NCI-H2107 treated with DMSO at 0.1 percent for 48 hours (cell line): ENCODE data around the gene SSRP1.
A peak's percentile ranks its signal among the peaks of the same experiment; 100 is the strongest.
"Not testable (repeated sequence)": the region's sequence is repeated elsewhere in the genome, so short reads cannot be mapped to it uniquely, and the experiment has no call there.

Source experiments
- DNase-seq: peaks from one replicate; lab custom pipeline; 2025; ENCODE audit not compliant: unreplicated experiment; lab: John Stamatoyannopoulos, UW

Gene SSRP1

DNA sequence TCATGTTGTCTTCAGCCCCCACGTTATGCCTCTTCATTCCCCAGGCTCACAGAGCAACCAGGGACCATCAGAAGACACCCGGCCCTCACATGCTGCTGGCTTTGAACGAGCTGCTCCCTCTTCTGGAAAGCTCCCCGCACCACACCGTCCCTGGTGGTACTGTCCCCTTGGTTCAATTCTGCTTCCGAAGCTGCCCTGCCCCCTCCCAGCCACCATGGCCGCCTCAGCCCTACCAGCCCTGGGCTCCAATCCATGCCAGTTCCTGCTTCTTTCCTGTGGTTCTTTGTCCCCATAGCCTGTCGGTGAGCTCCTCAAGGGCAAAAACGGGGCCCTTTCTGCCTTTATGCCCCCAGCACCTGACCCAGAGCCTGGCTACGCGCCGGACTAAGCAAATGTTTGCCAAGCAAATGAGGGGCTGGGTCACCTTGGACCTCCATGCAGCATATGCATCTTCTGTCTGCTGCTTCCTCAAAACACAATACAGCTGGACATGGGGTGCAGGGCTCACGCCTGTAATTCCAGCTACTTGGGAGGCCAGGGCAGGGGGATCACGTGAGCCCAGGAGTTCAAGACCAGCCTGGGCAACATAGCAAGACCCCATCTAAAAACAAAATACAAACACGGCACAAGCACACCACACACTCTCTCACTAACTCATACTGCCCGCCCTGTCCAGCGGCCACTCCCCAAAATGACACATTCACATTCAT is 32.3 kb downstream of the SSRP1 start:
- no peak for DNase-seq

GRCh38 chr11:57302489-57302888 is 33.2 kb downstream of the SSRP1 start:
- no peak for DNase-seq

GRCh38 chr11:57301711-57302423 is 33.8 kb downstream of the SSRP1 start:
- DNase-seq: no peak

DNA sequence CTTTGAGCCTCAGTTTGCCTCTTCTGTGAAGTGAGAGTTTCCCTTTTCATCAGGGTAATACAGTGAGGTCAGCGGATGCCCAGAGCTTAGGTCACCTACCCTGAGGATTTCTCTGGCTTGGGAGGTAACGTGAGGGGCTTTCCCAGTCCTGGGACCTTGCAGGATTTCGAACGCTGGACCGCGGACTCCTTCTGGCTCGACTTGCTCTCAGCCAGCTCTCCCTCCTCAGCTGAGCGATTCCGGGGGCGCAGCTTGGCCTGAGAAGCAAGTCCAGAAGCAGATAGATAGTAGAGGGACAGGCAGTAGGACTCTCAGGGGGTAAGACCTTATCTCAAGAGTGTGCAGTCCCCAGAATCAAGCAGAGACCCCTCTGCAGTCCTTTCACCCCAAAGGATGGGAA is 34.9 kb downstream of the SSRP1 start:
- no peak for DNase-seq

DNA sequence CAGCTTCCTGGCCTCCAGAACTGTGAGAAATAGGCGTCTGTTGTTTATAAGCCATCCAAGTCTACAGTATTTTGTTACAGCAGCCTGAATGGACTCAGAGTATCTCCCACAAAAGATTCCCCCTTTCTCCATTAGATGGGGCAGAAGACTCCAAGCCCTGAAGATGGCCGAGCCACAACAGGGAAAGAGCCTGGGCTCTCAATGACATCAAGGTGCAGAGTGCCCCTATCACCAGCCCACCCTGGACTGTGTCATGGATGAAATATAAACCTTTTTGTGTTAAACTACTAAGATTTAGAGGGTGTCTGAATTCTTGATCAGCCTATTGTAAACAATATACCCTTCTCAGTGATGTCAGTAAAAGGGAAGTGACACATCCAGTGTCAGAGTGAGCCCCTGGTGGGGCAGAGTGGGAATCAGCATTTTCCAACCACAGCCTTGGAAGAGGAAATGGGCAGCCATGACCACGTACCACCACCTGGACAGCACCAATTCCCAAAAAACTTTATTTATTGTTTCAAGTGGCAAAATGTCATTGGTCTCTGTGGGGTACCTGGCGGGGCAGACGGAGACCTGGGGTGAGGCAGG is 36.4 kb downstream of the SSRP1 start:
- DNase-seq: no peak

- no peak for DNase-seq
Measured at GRCh38 chr11:57297221-57297620, 38.5 kb downstream of the SSRP1 start.

DNA sequence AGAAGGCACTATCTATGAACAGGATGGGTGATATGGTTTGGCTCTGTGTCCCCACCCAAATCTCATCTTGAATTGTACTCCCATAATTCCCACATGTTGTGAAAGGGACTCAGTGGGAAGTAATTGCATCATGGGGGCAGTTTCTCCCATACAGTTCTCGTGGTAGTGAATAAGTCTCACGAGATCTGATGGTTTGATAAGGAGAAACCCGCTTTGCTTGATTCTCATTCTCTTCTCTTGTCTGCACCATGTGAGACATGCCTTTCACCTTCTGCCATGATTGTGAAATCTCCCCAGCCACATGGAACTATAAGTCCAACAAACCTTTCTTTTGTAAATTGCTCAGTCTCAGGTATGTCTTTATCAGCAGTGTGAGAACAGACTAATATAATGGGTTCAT is 39.5 kb downstream of the SSRP1 start:
- not testable (repeated sequence) for DNase-seq

DNA sequence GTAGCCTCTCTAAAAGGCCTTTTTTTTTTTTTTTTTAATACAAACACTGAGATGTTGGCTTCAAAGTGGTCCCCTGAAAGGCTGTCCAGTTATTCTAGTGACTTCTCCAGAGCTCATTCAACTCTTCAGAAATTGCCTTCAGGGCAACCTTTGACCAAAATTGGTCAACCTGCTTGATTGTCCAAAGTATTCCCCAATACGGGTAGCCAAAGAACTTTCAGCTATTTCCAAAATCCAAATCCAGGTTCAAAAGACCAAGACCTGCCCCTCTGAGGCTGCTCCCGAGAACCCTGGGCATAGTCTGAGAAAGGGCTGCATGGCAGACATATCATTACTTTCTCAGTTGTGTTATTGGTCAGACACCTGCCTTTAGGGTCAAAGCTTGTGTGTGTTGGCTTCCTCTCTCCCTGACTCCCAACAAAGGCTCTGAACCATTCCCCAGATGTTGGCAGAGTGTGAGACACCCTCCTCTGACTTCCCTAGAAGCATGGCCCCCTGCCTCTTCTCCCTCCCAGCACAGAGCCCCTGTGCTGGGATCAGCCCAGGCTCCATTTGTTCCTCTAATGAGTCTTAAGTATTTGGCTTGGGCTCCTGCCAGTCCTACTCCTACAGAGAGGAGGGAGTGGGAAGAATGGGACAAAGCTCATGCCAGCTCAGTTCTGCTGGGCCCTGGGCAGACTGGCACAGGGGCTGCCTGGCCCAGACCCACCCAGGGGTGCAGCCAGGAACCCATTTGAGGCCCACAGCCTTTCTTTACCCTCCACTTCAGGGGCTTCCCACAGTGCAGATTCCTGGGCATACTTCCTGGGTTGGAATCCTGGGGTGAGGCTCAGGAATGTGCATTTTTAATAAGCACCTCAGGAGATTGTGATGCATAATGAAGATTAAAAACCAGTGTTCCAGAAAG is 41.2 kb downstream of the SSRP1 start:
- peak; percentile 26 for DNase-seq

DNA sequence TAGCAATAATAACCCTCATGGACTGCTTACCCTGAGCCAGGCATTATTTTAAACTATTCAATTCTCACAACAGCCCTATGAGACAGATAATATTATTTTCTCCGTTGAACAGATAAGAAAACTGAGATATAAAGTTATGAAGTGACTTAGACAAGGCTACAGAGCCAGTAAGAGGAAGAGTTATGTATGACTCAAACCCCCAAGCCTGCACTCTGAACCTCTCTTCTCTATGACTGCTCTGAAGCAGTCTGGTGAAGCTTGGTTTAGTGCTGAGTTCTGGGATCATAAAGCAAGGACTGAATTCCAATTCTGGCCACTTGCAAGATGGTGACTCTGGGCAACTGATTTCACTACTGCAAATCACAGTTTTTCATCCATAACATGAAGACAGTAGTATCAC is 45.4 kb downstream of the SSRP1 start:
- DNase-seq: no peak

DNA sequence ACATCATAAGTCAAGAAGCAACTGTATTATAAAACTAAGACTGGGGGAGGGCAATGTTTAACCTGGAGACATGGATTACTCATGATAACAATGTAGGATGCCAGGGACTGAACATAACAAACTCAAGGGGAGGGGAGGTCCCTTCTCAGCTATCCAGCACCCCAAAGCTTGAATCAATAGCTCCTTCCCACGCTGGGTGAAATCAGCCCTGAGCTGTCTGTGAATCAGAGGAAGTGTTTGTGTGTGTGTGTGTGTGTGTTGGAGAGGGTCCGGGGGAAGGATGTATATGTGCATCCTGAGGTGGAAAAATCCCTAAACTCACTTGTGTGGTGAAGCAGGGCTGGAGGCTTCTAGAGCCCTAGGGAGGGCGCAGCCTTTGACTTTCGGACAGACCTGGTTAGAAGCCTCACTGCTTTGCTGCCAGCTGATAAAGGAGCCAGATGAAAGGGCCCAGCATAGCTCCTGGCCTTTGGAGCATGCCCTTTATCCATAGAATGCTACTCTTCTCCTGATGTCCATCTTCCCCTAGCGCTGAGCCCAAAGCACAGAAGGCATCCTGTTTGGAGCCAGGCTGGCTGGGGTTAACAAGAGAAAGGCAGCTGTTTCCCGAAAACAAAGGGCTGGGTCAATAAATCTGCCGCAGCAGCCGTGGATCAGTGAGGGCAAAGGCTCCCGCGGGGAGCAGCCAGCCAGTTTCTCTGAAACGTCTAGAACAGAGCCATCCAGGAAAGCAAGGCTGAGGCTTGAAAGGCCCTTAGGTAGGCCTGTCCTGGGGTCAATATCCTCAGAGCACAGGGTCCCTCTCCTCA is 46.7 kb downstream of the SSRP1 start:
- DNase-seq: peak; percentile 37

DNA sequence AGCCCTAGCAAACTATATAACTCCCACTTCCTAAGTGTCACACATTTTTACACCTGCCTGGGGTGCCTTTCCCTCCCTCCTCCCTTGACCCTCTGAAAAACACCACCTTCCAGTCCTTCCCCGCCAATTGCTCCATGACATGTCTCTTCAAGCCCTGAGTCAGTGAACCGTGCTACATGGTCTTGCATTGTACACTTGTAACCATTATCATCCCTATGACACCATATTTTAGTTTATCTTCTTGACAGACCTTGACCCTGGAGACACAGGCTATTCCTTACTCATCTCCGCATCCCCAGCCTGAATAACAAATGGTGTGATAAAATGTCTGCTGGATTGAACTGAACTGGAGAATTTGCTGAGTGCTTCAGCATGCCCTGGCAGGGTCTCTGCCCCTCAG is 47.8 kb downstream of the SSRP1 start:
- DNase-seq: no peak

DNA sequence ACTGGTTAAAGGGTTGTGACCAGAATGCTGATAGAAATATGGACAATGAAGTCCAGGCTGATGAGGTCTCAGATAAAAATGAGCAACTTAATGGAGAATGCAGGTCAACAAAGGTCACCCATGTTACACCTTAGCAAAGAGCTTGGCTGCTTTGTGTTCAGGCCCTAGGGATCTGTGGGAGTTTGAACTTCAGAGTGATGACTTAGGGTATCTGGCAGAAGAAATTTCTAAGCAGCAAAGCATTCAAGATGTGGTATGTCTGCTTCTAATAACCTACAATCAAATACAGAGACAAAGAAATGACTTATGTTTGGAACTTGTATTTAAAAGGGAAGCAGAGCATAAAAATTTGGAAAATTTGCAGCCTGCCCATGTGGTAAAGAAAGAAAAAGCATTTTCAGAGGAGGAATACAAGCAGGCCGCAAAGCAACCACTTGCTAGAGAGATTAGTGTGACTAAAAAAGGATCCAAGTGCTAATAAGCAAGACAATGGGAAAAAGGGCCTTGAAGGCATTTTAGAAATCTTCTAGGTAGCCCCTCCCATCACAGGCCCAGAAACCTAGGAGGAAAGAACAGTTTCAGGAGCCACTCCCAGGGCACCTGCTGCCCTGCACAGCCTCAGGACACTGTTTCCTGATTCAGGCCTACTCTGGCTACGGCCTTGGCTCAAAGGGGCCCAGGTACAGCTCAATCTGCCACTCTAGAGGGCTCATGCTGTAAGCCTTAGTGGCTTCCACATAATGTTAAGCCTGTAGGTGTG is 52.3 kb downstream of the SSRP1 start:
- DNase-seq: no peak

- not testable (repeated sequence) for DNase-seq
Measured at GRCh38 chr11:57281546-57281945, 54.1 kb downstream of the SSRP1 start.

GRCh38 chr11:57279116-57279515 is 56.6 kb downstream of the SSRP1 start:
- no peak for DNase-seq

- DNase-seq: no peak
Measured at GRCh38 chr11:57278721-57279095, 57.0 kb downstream of the SSRP1 start.

- DNase-seq: peak; percentile 38
Measured at GRCh38 chr11:57277845-57278720, 57.6 kb downstream of the SSRP1 start.

GRCh38 chr11:57276971-57277675 is 58.6 kb downstream of the SSRP1 start:
- DNase-seq: no peak
